ENCODE data around the gene GPR3. TPM values are rescaled to one million over a fixed set of nuclear protein-coding genes. Genes with fewer than 3 reads are reported as not detected.

Gene GPR3
- total and polyA plus RNA-seq, 2 of the 8 experiments (the other 6 are each of a cell fraction or from before 2014, with no cell fraction given) = 9.9 to 26.5 TPM

GRCh38 chr1:27358038-27358927 lies 34.1 kb upstream of the GPR3 start:
- DNase-seq (ENCODE audit: low read depth in 1 of 2, low spot score in 2 of 2) (no peak), FAIRE-seq (no peak)
- peaks cover 12 to 47% (median 36%) of the 10 kb centered on the region in 4 experiments for H3K27me3 ChIP-seq (replicated peaks in 1 of 4; ENCODE audit: control insufficient read depth in 3 of 4, extremely low read depth in 1 of 4, insufficient read depth in 3 of 4, low read length in 3 of 4)
- no peak overlapping the region for H2BK5ac ChIP-seq (ENCODE audit: low read depth, low read length)
- H2BK20ac ChIP-seq (ENCODE audit: low read length) = no peak overlapping the region
- H3K14ac ChIP-seq (ENCODE audit: insufficient read length) = no peak overlapping the region
- peaks cover 0 to 10% of the 10 kb centered on the region in 2 experiments for H4K20me1 ChIP-seq (replicated peaks in 1 of 2; ENCODE audit: control insufficient read depth in 1 of 2, insufficient read depth in 2 of 2, low read length in 2 of 2)
- H4K5ac ChIP-seq (ENCODE audit: insufficient read length, low read depth, low read length) = no peak overlapping the region
- H3K56ac ChIP-seq (replicated peaks; ENCODE audit: insufficient read length, low read depth, low read length) = no peak overlapping the region
- no peak overlapping the region for H3K18ac ChIP-seq (ENCODE audit: extremely low read depth, low read length)
- ChIA-PET POLR2A (ENCODE audit: partially characterized antibody) (interaction anchor here (0.8 to 10.9 kb wide), 13 partner anchors 4 to 61 kb away, joined by 3 to 101 read pairs (median 5); partner anchors contain the start of gene MAP3K6), CTCF (ENCODE audit: partially characterized antibody) (interaction anchor here (0.5 to 28.8 kb wide), 31 partner anchors 9 to 310 kb away, joined by 3 to 625 read pairs (median 7); partner anchors contain the start of genes CD164L2, FCN3, GPR3 and MAP3K6)
- 0 out of 4 replicates have a peak overlapping the region, but pooled peaks of 1 of the 2 experiments have one; percentile 43 for H3K4me2 ChIP-seq (ENCODE audit: insufficient read depth in 1 of 2, low read depth in 2 of 2, low read length in 2 of 2)
- H3K4ac ChIP-seq (replicated peaks; ENCODE audit: insufficient read length, low read depth, low read length) = no peak overlapping the region
- H2BK15ac ChIP-seq (ENCODE audit: low read length) = no peak overlapping the region
- H3K36me3 ChIP-seq (ENCODE audit: control insufficient read depth in 2 of 4, insufficient read depth in 4 of 4, low read length in 3 of 4) = no peaks in the 10 kb centered on the region
- H3K23me2 ChIP-seq (ENCODE audit: low read depth, low read length) = peaks cover 14% of the 10 kb centered on the region
- no peak overlapping the region for H2BK12ac ChIP-seq (ENCODE audit: low read depth, low read length)
- no peak overlapping the region for H3K23ac ChIP-seq (ENCODE audit: insufficient read length)
- H2BK120ac ChIP-seq (replicated peaks; ENCODE audit: low read depth, low read length) = no peak overlapping the region
- H3K79me2 ChIP-seq (ENCODE audit: control insufficient read depth in 1 of 2, insufficient read depth in 2 of 2, low read length in 2 of 2) = no peaks in the 10 kb centered on the region
- H3K9me3 ChIP-seq (ENCODE audit: insufficient read depth in 2 of 2, low read depth in 1 of 2, low read length in 1 of 2) = no peaks in the 10 kb centered on the region
- no peak overlapping the region for H3K27ac ChIP-seq (ENCODE audit: low read depth, low read length)
- no peak overlapping the region for H4K8ac ChIP-seq (ENCODE audit: extremely low read depth, insufficient read depth, low read length)
- H3K4me3 ChIP-seq (ENCODE audit: extremely low read depth in 1 of 4, insufficient read depth in 2 of 4, low read depth in 3 of 4, low read length in 4 of 4) = no peak overlapping the region
- no peak overlapping the region for H4K91ac ChIP-seq (replicated peaks; ENCODE audit: insufficient read length, low read length)
- peaks cover 0 to 14% (median 7%) of the 10 kb centered on the region in 4 experiments; a peak in 6 of 7 replicates for H3K4me1 ChIP-seq (replicated peaks in 1 of 4; ENCODE audit: control insufficient read depth in 3 of 4, insufficient read depth in 4 of 4, low read length in 3 of 4)
- no peak overlapping the region for H3K9ac ChIP-seq (replicated peaks in 1 of 4; ENCODE audit: extremely low read depth in 1 of 4, low read depth in 3 of 4, low read length in 3 of 4)
- WGBS, 2 experiments (ENCODE audit: extremely low coverage in 1 of 2, insufficient coverage in 1 of 2, insufficient read length in 1 of 2, insufficient replicate concordance in 2 of 2, low coverage in 1 of 2, low lambda C conversion rate in 2 of 2, missing lambda C conversion rate in 1 of 2) = 90% methylated on average over 19 of the region's 21 CpGs; no CpG with 5 or more reads in 1 of the 2 experiments
- no peak overlapping the region for H2AFZ ChIP-seq (ENCODE audit: low read length)
- H3K79me1 ChIP-seq (ENCODE audit: low read depth, low read length) = no peaks in the 10 kb centered on the region
- 0 out of 2 replicates have a peak overlapping the region, but pooled peaks have one; percentile 46 for H2AK5ac ChIP-seq (ENCODE audit: low read depth, low read length)
- TF ChIP-seq POU5F1 (IDR thresholded peaks at IDR 0.05; ENCODE audit: low read depth, low read length) (no peak), TEAD4 (IDR thresholded peaks at IDR 0.05; ENCODE audit: low read depth, low read length) (no peak), KDM1A (IDR thresholded peaks at IDR 0.05; ENCODE audit: borderline replicate concordance, low read length) (no peak), RAD21 (IDR thresholded peaks at IDR 0.05 in 1 of 2, conservative IDR thresholded peaks at IDR 0.05 in 1 of 2; ENCODE audit: low read depth in 2 of 2, low read length in 2 of 2) (no peak), GTF2F1 (IDR thresholded peaks at IDR 0.05; ENCODE audit: borderline replicate concordance, low read depth, low read length) (no peak), EP300 (IDR thresholded peaks at IDR 0.05; ENCODE audit: borderline replicate concordance in 1 of 2, low read depth in 2 of 2, low read length in 2 of 2) (no peak), EZH2 (IDR thresholded peaks at IDR 0.05; ENCODE audit: low read depth, low read length, severe bottlenecking) (no peak), BCL11A (IDR thresholded peaks at IDR 0.05; ENCODE audit: low read depth in 2 of 2, low read length in 2 of 2) (no peak), TAF7 (optimal IDR thresholded peaks at IDR 0.05; ENCODE audit: borderline replicate concordance, low read depth, low read length) (no peak)

All from H1 (cell line).